GM23338 (cell line): ENCODE results near the gene APH1B.

ENCODE experiments used
- CREB1 ChIP-seq: fragments of 250-450 bp; sonication (Bioruptor Pico); IDR thresholded peaks from 2 replicates; pipeline ENCODE4 v1.5.0; 2020; ENCODE audit warnings: low read depth, mild to moderate bottlenecking, moderate library complexity
- EZH2 ChIP-seq: fragments of 200-600 bp; sonication (generic); IDR thresholded peaks from one replicate; pipeline ENCODE4 v1.8.0; 2017; ENCODE audit warnings: antibody characterized with exemption, mild to moderate bottlenecking, low read depth; ENCODE audit not compliant: unreplicated experiment
- EZH2phosphoT487 ChIP-seq: fragments of 200-600 bp; sonication (generic); IDR thresholded peaks from one replicate; pipeline ENCODE4 v1.8.1; 2018; ENCODE audit warnings: antibody characterized with exemption; ENCODE audit not compliant: unreplicated experiment
- JUNB ChIP-seq: IDR thresholded peaks from one replicate; pipeline ENCODE4 v1.6.1; 2016; ENCODE audit warnings: antibody characterized with exemption; ENCODE audit not compliant: unreplicated experiment
- POLR2AphosphoS5 ChIP-seq: IDR thresholded peaks from 2 replicates; pipeline ENCODE4 v1.6.1; 2016; ENCODE audit warnings: antibody characterized with exemption, low read depth
- STAT1 ChIP-seq: IDR thresholded peaks from one replicate; pipeline ENCODE4 v1.6.1; 2016; ENCODE audit warnings: antibody characterized with exemption; ENCODE audit not compliant: unreplicated experiment
- ZNF114 ChIP-seq: fragments of 250-450 bp; sonication (Bioruptor Pico); IDR thresholded peaks from 2 replicates; pipeline ENCODE4 v1.5.0; 2020; ENCODE audit warnings: mild to moderate bottlenecking, moderate library complexity
- ZNF331 ChIP-seq: fragments of 250-450 bp; sonication (Bioruptor Pico); IDR thresholded peaks from 2 replicates; pipeline ENCODE4 v1.5.0; 2020; ENCODE audit warnings: low read depth, mild to moderate bottlenecking, moderate library complexity
- TF ChIP-seq, protein P1 (sequence below), 2 experiments: fragments of 200-600 bp in 1 of 2; sonication (generic) in 1 of 2; conservative IDR thresholded peaks; 2 replicates each; pipeline versions ENCODE4 v1.5.1 to v1.6.1; 2016 to 2017; ENCODE audit warnings: antibody characterized with exemption in 2 of 2, low read depth in 2 of 2, mild to moderate bottlenecking in 2 of 2, moderate library complexity in 1 of 2
- TF ChIP-seq, protein P2 (sequence below): IDR thresholded peaks from one replicate; pipeline ENCODE4 v1.6.1; 2018; ENCODE audit warnings: antibody characterized with exemption; ENCODE audit not compliant: unreplicated experiment
- TF ChIP-seq, protein P3 (sequence below): fragments of 250-450 bp; sonication (Bioruptor Pico); IDR thresholded peaks from 2 replicates; pipeline ENCODE4 v1.5.0; 2020; ENCODE audit warnings: mild to moderate bottlenecking, moderate library complexity
- TF ChIP-seq, protein P4 (sequence below): IDR thresholded peaks from 2 replicates; pipeline ENCODE4 v1.6.1; 2016; ENCODE audit warnings: antibody characterized with exemption

DNA sequence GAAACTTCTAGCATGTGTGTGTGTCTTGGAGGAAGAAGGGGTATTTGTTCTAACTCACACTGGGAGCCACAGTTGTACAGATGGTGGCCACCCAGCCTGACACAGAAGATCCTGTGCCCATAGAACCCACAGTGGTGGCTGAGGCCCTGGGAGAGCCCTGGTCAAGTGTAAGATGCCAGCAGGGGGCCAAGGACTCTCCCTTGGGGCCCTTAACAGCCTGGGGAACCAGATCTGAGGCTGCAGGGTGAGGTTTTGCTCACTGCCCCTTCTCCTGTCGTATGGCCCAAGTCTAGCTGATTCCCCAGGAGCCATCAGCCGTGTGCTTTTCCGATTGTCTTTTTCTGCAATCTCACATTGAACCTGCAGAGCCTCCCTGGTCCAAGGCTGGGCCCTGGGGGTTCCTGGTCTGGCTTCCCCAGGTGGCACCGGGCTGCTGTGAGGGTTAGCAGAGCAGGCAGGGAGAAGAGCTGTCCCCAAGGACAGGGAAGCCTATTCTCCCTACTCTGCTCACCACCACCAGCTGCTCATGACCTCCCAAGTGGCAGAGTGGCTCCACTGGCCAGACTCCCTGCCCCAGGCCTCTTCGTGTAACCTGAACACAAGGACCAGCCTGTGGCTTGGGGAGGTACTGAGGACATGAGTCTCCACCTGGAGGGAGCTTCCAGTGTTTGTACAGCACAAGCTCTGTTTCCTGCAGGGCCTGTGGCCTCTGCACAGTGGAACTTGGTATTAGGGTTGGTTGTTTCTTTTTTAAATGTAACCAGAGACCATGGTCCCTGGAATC lies 52.4 kb downstream of the APH1B start:
- TF ChIP-seq, protein P1, sequence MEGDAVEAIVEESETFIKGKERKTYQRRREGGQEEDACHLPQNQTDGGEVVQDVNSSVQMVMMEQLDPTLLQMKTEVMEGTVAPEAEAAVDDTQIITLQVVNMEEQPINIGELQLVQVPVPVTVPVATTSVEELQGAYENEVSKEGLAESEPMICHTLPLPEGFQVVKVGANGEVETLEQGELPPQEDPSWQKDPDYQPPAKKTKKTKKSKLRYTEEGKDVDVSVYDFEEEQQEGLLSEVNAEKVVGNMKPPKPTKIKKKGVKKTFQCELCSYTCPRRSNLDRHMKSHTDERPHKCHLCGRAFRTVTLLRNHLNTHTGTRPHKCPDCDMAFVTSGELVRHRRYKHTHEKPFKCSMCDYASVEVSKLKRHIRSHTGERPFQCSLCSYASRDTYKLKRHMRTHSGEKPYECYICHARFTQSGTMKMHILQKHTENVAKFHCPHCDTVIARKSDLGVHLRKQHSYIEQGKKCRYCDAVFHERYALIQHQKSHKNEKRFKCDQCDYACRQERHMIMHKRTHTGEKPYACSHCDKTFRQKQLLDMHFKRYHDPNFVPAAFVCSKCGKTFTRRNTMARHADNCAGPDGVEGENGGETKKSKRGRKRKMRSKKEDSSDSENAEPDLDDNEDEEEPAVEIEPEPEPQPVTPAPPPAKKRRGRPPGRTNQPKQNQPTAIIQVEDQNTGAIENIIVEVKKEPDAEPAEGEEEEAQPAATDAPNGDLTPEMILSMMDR (conservative IDR thresholded peaks at IDR 0.05; ENCODE audit: low read depth in 2 of 2), result no peak
- no peak for TF ChIP-seq POLR2AphosphoS5
- no peak for TF ChIP-seq EZH2
- TF ChIP-seq, protein P2, sequence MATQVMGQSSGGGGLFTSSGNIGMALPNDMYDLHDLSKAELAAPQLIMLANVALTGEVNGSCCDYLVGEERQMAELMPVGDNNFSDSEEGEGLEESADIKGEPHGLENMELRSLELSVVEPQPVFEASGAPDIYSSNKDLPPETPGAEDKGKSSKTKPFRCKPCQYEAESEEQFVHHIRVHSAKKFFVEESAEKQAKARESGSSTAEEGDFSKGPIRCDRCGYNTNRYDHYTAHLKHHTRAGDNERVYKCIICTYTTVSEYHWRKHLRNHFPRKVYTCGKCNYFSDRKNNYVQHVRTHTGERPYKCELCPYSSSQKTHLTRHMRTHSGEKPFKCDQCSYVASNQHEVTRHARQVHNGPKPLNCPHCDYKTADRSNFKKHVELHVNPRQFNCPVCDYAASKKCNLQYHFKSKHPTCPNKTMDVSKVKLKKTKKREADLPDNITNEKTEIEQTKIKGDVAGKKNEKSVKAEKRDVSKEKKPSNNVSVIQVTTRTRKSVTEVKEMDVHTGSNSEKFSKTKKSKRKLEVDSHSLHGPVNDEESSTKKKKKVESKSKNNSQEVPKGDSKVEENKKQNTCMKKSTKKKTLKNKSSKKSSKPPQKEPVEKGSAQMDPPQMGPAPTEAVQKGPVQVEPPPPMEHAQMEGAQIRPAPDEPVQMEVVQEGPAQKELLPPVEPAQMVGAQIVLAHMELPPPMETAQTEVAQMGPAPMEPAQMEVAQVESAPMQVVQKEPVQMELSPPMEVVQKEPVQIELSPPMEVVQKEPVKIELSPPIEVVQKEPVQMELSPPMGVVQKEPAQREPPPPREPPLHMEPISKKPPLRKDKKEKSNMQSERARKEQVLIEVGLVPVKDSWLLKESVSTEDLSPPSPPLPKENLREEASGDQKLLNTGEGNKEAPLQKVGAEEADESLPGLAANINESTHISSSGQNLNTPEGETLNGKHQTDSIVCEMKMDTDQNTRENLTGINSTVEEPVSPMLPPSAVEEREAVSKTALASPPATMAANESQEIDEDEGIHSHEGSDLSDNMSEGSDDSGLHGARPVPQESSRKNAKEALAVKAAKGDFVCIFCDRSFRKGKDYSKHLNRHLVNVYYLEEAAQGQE, result no peak
- TF ChIP-seq EZH2phosphoT487, result no peak
- no peak for TF ChIP-seq CREB1 (CRISPR knock-in tag)
- no peak for TF ChIP-seq JUNB
- TF ChIP-seq, protein P3, sequence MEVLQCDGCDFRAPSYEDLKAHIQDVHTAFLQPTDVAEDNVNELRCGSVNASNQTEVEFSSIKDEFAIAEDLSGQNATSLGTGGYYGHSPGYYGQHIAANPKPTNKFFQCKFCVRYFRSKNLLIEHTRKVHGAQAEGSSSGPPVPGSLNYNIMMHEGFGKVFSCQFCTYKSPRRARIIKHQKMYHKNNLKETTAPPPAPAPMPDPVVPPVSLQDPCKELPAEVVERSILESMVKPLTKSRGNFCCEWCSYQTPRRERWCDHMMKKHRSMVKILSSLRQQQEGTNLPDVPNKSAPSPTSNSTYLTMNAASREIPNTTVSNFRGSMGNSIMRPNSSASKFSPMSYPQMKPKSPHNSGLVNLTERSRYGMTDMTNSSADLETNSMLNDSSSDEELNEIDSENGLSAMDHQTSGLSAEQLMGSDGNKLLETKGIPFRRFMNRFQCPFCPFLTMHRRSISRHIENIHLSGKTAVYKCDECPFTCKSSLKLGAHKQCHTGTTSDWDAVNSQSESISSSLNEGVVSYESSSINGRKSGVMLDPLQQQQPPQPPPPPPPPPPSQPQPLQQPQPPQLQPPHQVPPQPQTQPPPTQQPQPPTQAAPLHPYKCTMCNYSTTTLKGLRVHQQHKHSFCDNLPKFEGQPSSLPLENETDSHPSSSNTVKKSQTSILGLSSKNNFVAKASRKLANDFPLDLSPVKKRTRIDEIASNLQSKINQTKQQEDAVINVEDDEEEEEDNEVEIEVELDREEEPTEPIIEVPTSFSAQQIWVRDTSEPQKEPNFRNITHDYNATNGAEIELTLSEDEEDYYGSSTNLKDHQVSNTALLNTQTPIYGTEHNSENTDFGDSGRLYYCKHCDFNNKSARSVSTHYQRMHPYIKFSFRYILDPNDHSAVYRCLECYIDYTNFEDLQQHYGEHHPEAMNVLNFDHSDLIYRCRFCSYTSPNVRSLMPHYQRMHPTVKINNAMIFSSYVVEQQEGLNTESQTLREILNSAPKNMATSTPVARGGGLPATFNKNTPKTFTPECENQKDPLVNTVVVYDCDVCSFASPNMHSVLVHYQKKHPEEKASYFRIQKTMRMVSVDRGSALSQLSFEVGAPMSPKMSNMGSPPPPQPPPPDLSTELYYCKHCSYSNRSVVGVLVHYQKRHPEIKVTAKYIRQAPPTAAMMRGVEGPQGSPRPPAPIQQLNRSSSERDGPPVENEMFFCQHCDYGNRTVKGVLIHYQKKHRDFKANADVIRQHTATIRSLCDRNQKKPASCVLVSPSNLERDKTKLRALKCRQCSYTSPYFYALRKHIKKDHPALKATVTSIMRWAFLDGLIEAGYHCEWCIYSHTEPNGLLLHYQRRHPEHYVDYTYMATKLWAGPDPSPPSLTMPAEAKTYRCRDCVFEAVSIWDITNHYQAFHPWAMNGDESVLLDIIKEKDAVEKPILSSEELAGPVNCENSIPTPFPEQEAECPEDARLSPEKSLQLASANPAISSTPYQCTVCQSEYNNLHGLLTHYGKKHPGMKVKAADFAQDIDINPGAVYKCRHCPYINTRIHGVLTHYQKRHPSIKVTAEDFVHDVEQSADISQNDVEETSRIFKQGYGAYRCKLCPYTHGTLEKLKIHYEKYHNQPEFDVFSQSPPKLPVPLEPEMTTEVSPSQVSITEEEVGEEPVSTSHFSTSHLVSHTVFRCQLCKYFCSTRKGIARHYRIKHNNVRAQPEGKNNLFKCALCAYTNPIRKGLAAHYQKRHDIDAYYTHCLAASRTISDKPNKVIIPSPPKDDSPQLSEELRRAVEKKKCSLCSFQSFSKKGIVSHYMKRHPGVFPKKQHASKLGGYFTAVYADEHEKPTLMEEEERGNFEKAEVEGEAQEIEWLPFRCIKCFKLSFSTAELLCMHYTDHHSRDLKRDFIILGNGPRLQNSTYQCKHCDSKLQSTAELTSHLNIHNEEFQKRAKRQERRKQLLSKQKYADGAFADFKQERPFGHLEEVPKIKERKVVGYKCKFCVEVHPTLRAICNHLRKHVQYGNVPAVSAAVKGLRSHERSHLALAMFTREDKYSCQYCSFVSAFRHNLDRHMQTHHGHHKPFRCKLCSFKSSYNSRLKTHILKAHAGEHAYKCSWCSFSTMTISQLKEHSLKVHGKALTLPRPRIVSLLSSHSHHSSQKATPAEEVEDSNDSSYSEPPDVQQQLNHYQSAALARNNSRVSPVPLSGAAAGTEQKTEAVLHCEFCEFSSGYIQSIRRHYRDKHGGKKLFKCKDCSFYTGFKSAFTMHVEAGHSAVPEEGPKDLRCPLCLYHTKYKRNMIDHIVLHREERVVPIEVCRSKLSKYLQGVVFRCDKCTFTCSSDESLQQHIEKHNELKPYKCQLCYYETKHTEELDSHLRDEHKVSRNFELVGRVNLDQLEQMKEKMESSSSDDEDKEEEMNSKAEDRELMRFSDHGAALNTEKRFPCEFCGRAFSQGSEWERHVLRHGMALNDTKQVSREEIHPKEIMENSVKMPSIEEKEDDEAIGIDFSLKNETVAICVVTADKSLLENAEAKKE (CRISPR knock-in tag), result no peak
- TF ChIP-seq, protein P4, sequence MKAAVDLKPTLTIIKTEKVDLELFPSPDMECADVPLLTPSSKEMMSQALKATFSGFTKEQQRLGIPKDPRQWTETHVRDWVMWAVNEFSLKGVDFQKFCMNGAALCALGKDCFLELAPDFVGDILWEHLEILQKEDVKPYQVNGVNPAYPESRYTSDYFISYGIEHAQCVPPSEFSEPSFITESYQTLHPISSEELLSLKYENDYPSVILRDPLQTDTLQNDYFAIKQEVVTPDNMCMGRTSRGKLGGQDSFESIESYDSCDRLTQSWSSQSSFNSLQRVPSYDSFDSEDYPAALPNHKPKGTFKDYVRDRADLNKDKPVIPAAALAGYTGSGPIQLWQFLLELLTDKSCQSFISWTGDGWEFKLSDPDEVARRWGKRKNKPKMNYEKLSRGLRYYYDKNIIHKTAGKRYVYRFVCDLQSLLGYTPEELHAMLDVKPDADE, result no peak
- no peak for TF ChIP-seq STAT1
- TF ChIP-seq ZNF331 (CRISPR knock-in tag), result no peak
- no peak for TF ChIP-seq ZNF114 (CRISPR knock-in tag)
